Liver (tissue), 9 donors: ENCODE data around the gene FNBP1. TPM values are rescaled to one million over a fixed set of nuclear protein-coding genes. Genes with fewer than 3 reads are reported as not detected.

ENCODE experiments used
- DNase-seq: peaks from one replicate; pipeline ENCODE4 v3.0.0-alpha.2; 2017; ENCODE audit warnings: low spot score
- H3K27ac ChIP-seq, 2 donors: one replicate each; pipeline ENCODE4 v1.7.0; 2013; ENCODE audit warnings: inconsistent platforms in 2 of 2, low read length in 2 of 2, control low read depth in 1 of 2, low read depth in 1 of 2, mild to moderate bottlenecking in 1 of 2
- H3K27me3 ChIP-seq, 4 donors: one replicate each; pipeline versions ENCODE4 v1.6.1 to v1.7.0; 2013; ENCODE audit warnings: low read length in 3 of 4, inconsistent platforms in 1 of 4, mild to moderate bottlenecking in 1 of 4, moderate library complexity in 1 of 4; ENCODE audit not compliant: control insufficient read depth in 4 of 4, insufficient read depth in 4 of 4
- H3K36me3 ChIP-seq, 4 donors: one replicate each; pipeline versions ENCODE4 v1.6.1 to v1.7.0; 2013; ENCODE audit warnings: low read length in 3 of 4, mild to moderate bottlenecking in 3 of 4, low read depth in 1 of 4, moderate library complexity in 1 of 4; ENCODE audit not compliant: control insufficient read depth in 4 of 4, insufficient read depth in 3 of 4
- H3K4me1 ChIP-seq, 4 donors: one replicate each; pipeline versions ENCODE4 v1.6.1 to v1.7.0; 2013; ENCODE audit warnings: low read length in 3 of 4, mild to moderate bottlenecking in 3 of 4, moderate library complexity in 1 of 4; ENCODE audit not compliant: control insufficient read depth in 4 of 4, insufficient read depth in 4 of 4
- H3K4me3 ChIP-seq, 3 donors: one replicate each; pipeline versions ENCODE4 v1.6.1 to v1.7.0; 2013; ENCODE audit warnings: low read length in 3 of 3, control low read depth in 1 of 3, low read depth in 1 of 3, mild to moderate bottlenecking in 1 of 3
- H3K9ac ChIP-seq, 2 donors: one replicate each; pipeline ENCODE4 v1.7.0; 2013; ENCODE audit warnings: low read length in 2 of 2, mild to moderate bottlenecking in 2 of 2, moderate library complexity in 2 of 2, control low read depth in 1 of 2, low read depth in 1 of 2
- H3K9me3 ChIP-seq, 4 donors: one replicate each; pipeline versions ENCODE4 v1.6.1 to v1.7.0; 2013; ENCODE audit warnings: low read length in 3 of 4; ENCODE audit not compliant: control insufficient read depth in 4 of 4
- FOXA1 ChIP-seq: IDR thresholded peaks from 2 replicates; pipeline ENCODE4 v1.6.1; 2016; ENCODE audit warnings: antibody characterized with exemption
- GABPA ChIP-seq, 2 donors: IDR thresholded peaks in 1 of 2; conservative IDR thresholded peaks in 1 of 2; 2 replicates each; pipeline ENCODE4 v1.6.1; 2016; ENCODE audit warnings: antibody characterized with exemption in 2 of 2, mild to moderate bottlenecking in 1 of 2, moderate library complexity in 1 of 2
- HNF4G ChIP-seq: IDR thresholded peaks from 2 replicates; pipeline ENCODE4 v1.6.1; 2016; ENCODE audit warnings: antibody characterized with exemption
- JUND ChIP-seq, 2 donors: IDR thresholded peaks; 2 replicates each; pipeline ENCODE4 v1.6.1; 2016; ENCODE audit warnings: antibody characterized with exemption in 2 of 2
- NR2F2 ChIP-seq: IDR thresholded peaks from 2 replicates; pipeline ENCODE4 v1.6.1; 2016; ENCODE audit warnings: antibody characterized with exemption
- RAD21 ChIP-seq, 2 donors: IDR thresholded peaks; 2 replicates each; pipeline ENCODE4 v1.6.1; 2016; ENCODE audit warnings: antibody characterized with exemption in 2 of 2, mild to moderate bottlenecking in 2 of 2
- RXRA ChIP-seq, 2 donors: IDR thresholded peaks; 2 replicates each; pipeline ENCODE4 v1.6.1; 2017 to 2018; ENCODE audit warnings: antibody characterized with exemption in 2 of 2, mild to moderate bottlenecking in 1 of 2
- SP1 ChIP-seq: IDR thresholded peaks from 2 replicates; pipeline ENCODE4 v1.6.1; 2018; ENCODE audit warnings: antibody characterized with exemption, mild to moderate bottlenecking
- TAF1 ChIP-seq: conservative IDR thresholded peaks from 2 replicates; pipeline ENCODE4 v1.6.1; 2016; ENCODE audit warnings: antibody characterized with exemption, mild to moderate bottlenecking
- YY1 ChIP-seq: IDR thresholded peaks from 2 replicates; pipeline ENCODE4 v1.6.1; 2016; ENCODE audit warnings: antibody characterized with exemption, mild to moderate bottlenecking
- WGBS: extraction: QIAGEN DNeasy Blood & Tissue Kit; methylation state at CpG from one replicate; pipeline ENCODE4 v1.1.7; 2013; 5-methylcytosine and 5-hydroxymethylcytosine counted together
- polyA plus RNA-seq, 2 donors: library from polyadenylated mRNA; stranded (reverse) in 1 of 2; unstranded in 1 of 2; fragments of 200-250 nt in 1 of 2; fragments of >200 nt in 1 of 2; fragmentation: Nextera tagmentation in 1 of 2; extraction: Ambion mirVana in 1 of 2; gene quantifications; one replicate each; pipeline versions ENCODE4 v1.2.1 to v1.2.3, GENCODE V29; 2013 to 2015
- total RNA-seq, 2 donors: library from RNA; depleted of rRNA; stranded (reverse); fragments of >200 nt; gene quantifications; one replicate each; pipeline ENCODE4 v1.2.3, GENCODE V29; 2014
- TF ChIP-seq, protein P1 (sequence below): IDR thresholded peaks from 2 replicates; pipeline ENCODE4 v1.6.1; 2016; ENCODE audit warnings: antibody characterized with exemption, mild to moderate bottlenecking
- TF ChIP-seq, protein P2 (sequence below): IDR thresholded peaks from 2 replicates; pipeline ENCODE4 v1.6.1; 2016; ENCODE audit warnings: antibody characterized with exemption
- TF ChIP-seq, protein P3 (sequence below): IDR thresholded peaks from 2 replicates; pipeline ENCODE4 v1.6.1; 2016; ENCODE audit warnings: antibody characterized with exemption
- TF ChIP-seq, protein P4 (sequence below): fragments of 150-350 bp; IDR thresholded peaks from 2 replicates; pipeline ENCODE4 v1.5.1; 2017; ENCODE audit warnings: improper control_type of control experiment, low read depth, low read length; ENCODE audit not compliant: missing input control
- TF ChIP-seq, protein P5 (sequence below): IDR thresholded peaks from 2 replicates; pipeline ENCODE4 v1.6.1; 2016; ENCODE audit warnings: antibody characterized with exemption
- donor health status: healthy.
- donor health status: healthy.
- donor health status: healthy.
- donor health status: healthy.
- donor health status: healthy.

Gene FNBP1
- total and polyA plus RNA-seq, 4 donors = 6.6 to 15.6 (median 12.3) TPM

DNA sequence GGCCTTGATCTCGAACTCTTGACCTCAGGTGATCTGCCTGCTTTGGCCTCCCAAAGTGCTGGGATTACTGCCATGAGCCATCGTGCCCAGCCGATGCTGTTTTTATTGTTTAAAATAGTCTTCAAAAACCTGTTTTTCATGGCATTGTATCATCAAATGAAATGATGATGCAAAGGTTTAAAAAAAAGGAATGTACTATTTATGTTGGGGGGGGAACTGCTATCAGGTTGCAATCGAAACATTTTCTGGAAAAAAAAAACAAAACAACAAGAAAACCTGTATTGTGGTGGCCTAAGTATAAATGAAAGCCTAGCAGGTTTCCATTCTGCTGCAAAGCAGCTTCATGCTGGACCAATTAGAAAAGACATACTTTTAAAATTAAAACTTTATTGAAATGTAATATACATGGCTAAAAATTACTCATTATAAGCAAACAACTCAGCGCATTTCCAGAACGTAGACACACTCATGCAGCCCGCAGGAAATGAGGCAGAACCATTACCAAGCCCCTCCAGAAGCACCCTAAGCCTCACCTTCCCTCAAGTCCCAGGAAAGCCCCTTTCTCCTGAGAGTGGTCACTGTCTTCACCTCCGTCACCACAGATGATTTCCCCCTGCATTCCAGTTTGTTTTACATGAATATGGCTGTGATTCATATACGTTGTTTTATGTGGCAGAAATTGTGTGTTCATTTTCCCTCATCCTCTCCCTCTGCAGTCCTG lies 29.7 kb upstream of the FNBP1 start (continued):
- TF ChIP-seq, protein P1, sequence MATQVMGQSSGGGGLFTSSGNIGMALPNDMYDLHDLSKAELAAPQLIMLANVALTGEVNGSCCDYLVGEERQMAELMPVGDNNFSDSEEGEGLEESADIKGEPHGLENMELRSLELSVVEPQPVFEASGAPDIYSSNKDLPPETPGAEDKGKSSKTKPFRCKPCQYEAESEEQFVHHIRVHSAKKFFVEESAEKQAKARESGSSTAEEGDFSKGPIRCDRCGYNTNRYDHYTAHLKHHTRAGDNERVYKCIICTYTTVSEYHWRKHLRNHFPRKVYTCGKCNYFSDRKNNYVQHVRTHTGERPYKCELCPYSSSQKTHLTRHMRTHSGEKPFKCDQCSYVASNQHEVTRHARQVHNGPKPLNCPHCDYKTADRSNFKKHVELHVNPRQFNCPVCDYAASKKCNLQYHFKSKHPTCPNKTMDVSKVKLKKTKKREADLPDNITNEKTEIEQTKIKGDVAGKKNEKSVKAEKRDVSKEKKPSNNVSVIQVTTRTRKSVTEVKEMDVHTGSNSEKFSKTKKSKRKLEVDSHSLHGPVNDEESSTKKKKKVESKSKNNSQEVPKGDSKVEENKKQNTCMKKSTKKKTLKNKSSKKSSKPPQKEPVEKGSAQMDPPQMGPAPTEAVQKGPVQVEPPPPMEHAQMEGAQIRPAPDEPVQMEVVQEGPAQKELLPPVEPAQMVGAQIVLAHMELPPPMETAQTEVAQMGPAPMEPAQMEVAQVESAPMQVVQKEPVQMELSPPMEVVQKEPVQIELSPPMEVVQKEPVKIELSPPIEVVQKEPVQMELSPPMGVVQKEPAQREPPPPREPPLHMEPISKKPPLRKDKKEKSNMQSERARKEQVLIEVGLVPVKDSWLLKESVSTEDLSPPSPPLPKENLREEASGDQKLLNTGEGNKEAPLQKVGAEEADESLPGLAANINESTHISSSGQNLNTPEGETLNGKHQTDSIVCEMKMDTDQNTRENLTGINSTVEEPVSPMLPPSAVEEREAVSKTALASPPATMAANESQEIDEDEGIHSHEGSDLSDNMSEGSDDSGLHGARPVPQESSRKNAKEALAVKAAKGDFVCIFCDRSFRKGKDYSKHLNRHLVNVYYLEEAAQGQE = no peak
- TF ChIP-seq, protein P2, sequence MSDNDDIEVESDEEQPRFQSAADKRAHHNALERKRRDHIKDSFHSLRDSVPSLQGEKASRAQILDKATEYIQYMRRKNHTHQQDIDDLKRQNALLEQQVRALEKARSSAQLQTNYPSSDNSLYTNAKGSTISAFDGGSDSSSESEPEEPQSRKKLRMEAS = no peak
- no peak for TF ChIP-seq NR2F2
- no peak for TF ChIP-seq TAF1
- no peak for TF ChIP-seq HNF4G
- TF ChIP-seq, protein P3, sequence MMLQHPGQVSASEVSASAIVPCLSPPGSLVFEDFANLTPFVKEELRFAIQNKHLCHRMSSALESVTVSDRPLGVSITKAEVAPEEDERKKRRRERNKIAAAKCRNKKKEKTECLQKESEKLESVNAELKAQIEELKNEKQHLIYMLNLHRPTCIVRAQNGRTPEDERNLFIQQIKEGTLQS = no peak
- no peak for TF ChIP-seq RAD21 (IDR thresholded peaks at IDR 0.05)

DNA sequence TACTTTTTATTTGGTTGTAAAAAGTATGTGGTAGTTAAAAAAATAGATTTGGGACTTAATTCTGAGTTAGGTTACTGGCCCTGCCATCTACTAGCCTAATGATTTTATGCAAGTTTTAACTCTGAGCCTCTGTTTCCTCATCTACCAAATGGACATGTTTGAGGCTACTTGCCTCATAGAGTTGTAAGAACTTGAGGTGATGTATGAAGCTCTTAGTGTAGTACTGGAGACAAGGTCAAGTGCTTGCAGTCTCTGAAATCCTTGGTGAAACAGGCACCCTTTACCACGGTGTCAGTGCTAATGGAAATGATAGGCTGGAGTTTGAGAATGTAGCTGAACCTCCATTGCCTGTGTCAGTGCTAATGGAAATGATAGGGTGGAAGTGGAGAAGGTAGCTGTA lies 26.1 kb upstream of the FNBP1 start:
- H3K4me3 ChIP-seq = no peak overlapping the region
- H3K36me3 ChIP-seq = peaks cover 0 to 4% (median 0%) of the 10 kb centered on the region in 4 donors
- H3K9me3 ChIP-seq = no peaks in the 10 kb centered on the region
- no peak for DNase-seq
- H3K27me3 ChIP-seq = no peaks in the 10 kb centered on the region
- no peak overlapping the region for H3K27ac ChIP-seq
- 90% methylated on average over 1 of the region's 1 CpG for WGBS
- TF ChIP-seq SP1 (no peak), FOXA1 (no peak), GABPA (IDR thresholded peaks at IDR 0.05 in 1 of 2, conservative IDR thresholded peaks at IDR 0.05 in 1 of 2) (no peak), RXRA (IDR thresholded peaks at IDR 0.05) (no peak), HNF4G (no peak), JUND (IDR thresholded peaks at IDR 0.05) (no peak)
- TF ChIP-seq, protein P2 = no peak
- TF ChIP-seq, protein P3 = no peak
- H3K9ac ChIP-seq = no peak overlapping the region
- no peaks in the 10 kb centered on the region for H3K4me1 ChIP-seq

DNA sequence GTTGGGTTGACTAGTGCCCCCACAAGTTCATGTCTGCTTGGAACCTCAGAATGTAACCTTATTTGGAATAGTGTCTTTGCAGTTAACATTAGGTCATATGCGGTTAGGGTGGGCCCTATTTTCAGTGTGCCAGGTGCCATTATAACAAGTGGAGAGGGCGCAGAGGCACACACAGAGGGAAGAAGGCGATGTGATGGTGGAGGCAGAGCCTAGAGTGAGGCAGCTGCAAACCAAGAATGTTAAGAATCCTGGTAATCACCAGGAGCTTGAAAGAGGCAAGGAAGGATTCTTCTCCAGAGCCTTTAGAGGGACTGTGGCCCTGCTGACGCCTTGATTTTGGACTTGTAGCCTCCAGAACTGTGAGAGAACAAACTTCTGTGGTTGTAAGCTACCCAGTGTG lies 21.6 kb upstream of the FNBP1 start:
- 98% methylated on average over 4 of the region's 4 CpGs for WGBS
- TF ChIP-seq, protein P2 = no peak
- no peak for TF ChIP-seq JUND (IDR thresholded peaks at IDR 0.05)
- no peak for TF ChIP-seq HNF4G
- TF ChIP-seq GABPA (IDR thresholded peaks at IDR 0.05 in 1 of 2, conservative IDR thresholded peaks at IDR 0.05 in 1 of 2) = no peak
- TF ChIP-seq NR2F2 = no peak
- no peak for TF ChIP-seq SP1
- TF ChIP-seq, protein P4, sequence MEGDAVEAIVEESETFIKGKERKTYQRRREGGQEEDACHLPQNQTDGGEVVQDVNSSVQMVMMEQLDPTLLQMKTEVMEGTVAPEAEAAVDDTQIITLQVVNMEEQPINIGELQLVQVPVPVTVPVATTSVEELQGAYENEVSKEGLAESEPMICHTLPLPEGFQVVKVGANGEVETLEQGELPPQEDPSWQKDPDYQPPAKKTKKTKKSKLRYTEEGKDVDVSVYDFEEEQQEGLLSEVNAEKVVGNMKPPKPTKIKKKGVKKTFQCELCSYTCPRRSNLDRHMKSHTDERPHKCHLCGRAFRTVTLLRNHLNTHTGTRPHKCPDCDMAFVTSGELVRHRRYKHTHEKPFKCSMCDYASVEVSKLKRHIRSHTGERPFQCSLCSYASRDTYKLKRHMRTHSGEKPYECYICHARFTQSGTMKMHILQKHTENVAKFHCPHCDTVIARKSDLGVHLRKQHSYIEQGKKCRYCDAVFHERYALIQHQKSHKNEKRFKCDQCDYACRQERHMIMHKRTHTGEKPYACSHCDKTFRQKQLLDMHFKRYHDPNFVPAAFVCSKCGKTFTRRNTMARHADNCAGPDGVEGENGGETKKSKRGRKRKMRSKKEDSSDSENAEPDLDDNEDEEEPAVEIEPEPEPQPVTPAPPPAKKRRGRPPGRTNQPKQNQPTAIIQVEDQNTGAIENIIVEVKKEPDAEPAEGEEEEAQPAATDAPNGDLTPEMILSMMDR = no peak
- TF ChIP-seq RXRA (IDR thresholded peaks at IDR 0.05) = no peak
- TF ChIP-seq TAF1 = no peak
- no peak for TF ChIP-seq YY1
- TF ChIP-seq, protein P5, sequence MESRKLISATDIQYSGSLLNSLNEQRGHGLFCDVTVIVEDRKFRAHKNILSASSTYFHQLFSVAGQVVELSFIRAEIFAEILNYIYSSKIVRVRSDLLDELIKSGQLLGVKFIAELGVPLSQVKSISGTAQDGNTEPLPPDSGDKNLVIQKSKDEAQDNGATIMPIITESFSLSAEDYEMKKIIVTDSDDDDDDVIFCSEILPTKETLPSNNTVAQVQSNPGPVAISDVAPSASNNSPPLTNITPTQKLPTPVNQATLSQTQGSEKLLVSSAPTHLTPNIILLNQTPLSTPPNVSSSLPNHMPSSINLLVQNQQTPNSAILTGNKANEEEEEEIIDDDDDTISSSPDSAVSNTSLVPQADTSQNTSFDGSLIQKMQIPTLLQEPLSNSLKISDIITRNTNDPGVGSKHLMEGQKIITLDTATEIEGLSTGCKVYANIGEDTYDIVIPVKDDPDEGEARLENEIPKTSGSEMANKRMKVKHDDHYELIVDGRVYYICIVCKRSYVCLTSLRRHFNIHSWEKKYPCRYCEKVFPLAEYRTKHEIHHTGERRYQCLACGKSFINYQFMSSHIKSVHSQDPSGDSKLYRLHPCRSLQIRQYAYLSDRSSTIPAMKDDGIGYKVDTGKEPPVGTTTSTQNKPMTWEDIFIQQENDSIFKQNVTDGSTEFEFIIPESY = no peak
- TF ChIP-seq, protein P1 = no peak
- no peak for TF ChIP-seq FOXA1

More for the DNA sequence above, 21.6 kb upstream of the FNBP1 start:
- peaks cover 0 to 4% (median 0%) of the 10 kb centered on the region in 4 donors for H3K36me3 ChIP-seq
- no peaks in the 10 kb centered on the region for H3K27me3 ChIP-seq
- H3K4me3 ChIP-seq = no peak overlapping the region
- H3K27ac ChIP-seq = no peak overlapping the region
- H3K9ac ChIP-seq = no peak overlapping the region
- no peaks in the 10 kb centered on the region for H3K4me1 ChIP-seq
- no peaks in the 10 kb centered on the region for H3K9me3 ChIP-seq
- no peak for DNase-seq
